GM18858 (cell line): ENCODE results near the gene LRRC37A3.
"Not testable (repeated sequence)": the region's sequence is repeated elsewhere in the genome, so short reads cannot be mapped to it uniquely, and the experiment has no call there.

ENCODE experiments used
- ATAC-seq: cut with Tn5 transposase; IDR thresholded peaks from one replicate; pipeline ENCODE4 v1.9.1; 2021; ENCODE audit not compliant: unreplicated experiment

Gene LRRC37A3

GRCh38 chr17:64927444-64927843, 8.2 kb upstream of the LRRC37A3 start:
- ATAC-seq, result peak; percentile 65

- ATAC-seq, result not testable (repeated sequence)
Measured at GRCh38 chr17:64926430-64926829, 7.2 kb upstream of the LRRC37A3 start.

- not testable (repeated sequence) for ATAC-seq
Measured at GRCh38 chr17:64925244-64925643, 6.0 kb upstream of the LRRC37A3 start.

GRCh38 chr17:64923051-64923568, 3.8 kb upstream of the LRRC37A3 start:
- not testable (repeated sequence) for ATAC-seq

GRCh38 chr17:64920419-64921172, 1.3 kb upstream of the LRRC37A3 start:
- no peak for ATAC-seq

- no peak for ATAC-seq
Measured at GRCh38 chr17:64920026-64920418, 744 bp upstream of the LRRC37A3 start.

GRCh38 chr17:64918842-64919288, 413 bp downstream of the LRRC37A3 start:
- ATAC-seq, result peak; percentile 16

GRCh38 chr17:64917540-64917939, 1.7 kb downstream of the LRRC37A3 start:
- not testable (repeated sequence) for ATAC-seq

- not testable (repeated sequence) for ATAC-seq
Measured at GRCh38 chr17:64915244-64915643, 4.0 kb downstream of the LRRC37A3 start.

- not testable (repeated sequence) for ATAC-seq
Measured at GRCh38 chr17:64910191-64910514, 9.1 kb downstream of the LRRC37A3 start.

GRCh38 chr17:64909511-64910190, 9.6 kb downstream of the LRRC37A3 start:
- not testable (repeated sequence) for ATAC-seq

- ATAC-seq, result not testable (repeated sequence)
Measured at GRCh38 chr17:64904069-64904468, 15.2 kb downstream of the LRRC37A3 start.

- not testable (repeated sequence) for ATAC-seq
Measured at GRCh38 chr17:64897136-64897535, 22.1 kb downstream of the LRRC37A3 start.

GRCh38 chr17:64874210-64874609, 45.1 kb downstream of the LRRC37A3 start:
- ATAC-seq, result not testable (repeated sequence)

- not testable (repeated sequence) for ATAC-seq
Measured at GRCh38 chr17:64847504-64848466, 71.5 kb downstream of the LRRC37A3 start.

GRCh38 chr17:64846892-64847291, 72.4 kb downstream of the LRRC37A3 start:
- not testable (repeated sequence) for ATAC-seq

- not testable (repeated sequence) for ATAC-seq
Measured at GRCh38 chr17:64843918-64844317, 75.4 kb downstream of the LRRC37A3 start.

- not testable (repeated sequence) for ATAC-seq
Measured at GRCh38 chr17:64842900-64843299, 76.4 kb downstream of the LRRC37A3 start.

GRCh38 chr17:64840960-64841359, 78.3 kb downstream of the LRRC37A3 start:
- not testable (repeated sequence) for ATAC-seq

GRCh38 chr17:64838513-64838912, 80.8 kb downstream of the LRRC37A3 start:
- not testable (repeated sequence) for ATAC-seq
